ENCODE results near the gene FSIP2. TPM values are rescaled to one million over a fixed set of nuclear protein-coding genes. Genes with fewer than 3 reads are reported as not detected.

The FSIP2 gene
- total and polyA plus RNA-seq, 7 donors: 0.54 to 4.9 (median 2.1) TPM

GRCh38 chr2:185813707-185814106 lies 75.1 kb downstream of the FSIP2 start:
- Histone ChIP-seq H3K4me3 (no peak overlapping the region), H3K27ac (no peak overlapping the region), H3K9me3 (peaks cover 0 to 3% (median 0%) of the 10 kb centered on the region in 4 donors), H3K4me1 (no peaks in the 10 kb centered on the region), H3K36me3 (no peaks in the 10 kb centered on the region), H3K27me3 (no peaks in the 10 kb centered on the region)
- intact Hi-C loops (cut with DNase I): no loop called here
- no peak for TF ChIP-seq EP300 (IDR thresholded peaks at IDR 0.05)
- no peak for TF ChIP-seq POLR2AphosphoS5 (IDR thresholded peaks at IDR 0.05)
- TF ChIP-seq POLR2A (IDR thresholded peaks at IDR 0.05): no peak
- no peak for TF ChIP-seq CTCF (IDR thresholded peaks at IDR 0.05)
- 28 to 72% methylated on average over 2 of the region's 2 CpGs for WGBS, 2 donors
- no peak for DNase-seq

GRCh38 chr2:185817991-185818390 lies 79.4 kb downstream of the FSIP2 start:
- TF ChIP-seq POLR2A (IDR thresholded peaks at IDR 0.05): no peak
- no peak for TF ChIP-seq EP300 (IDR thresholded peaks at IDR 0.05)
- no peak for TF ChIP-seq CTCF (IDR thresholded peaks at IDR 0.05)
- TF ChIP-seq POLR2AphosphoS5 (IDR thresholded peaks at IDR 0.05): no peak
- no peaks in the 10 kb centered on the region for H3K4me1 ChIP-seq
- H3K4me3 ChIP-seq: no peak overlapping the region
- no peaks in the 10 kb centered on the region for H3K9me3 ChIP-seq
- intact Hi-C loops (cut with DNase I): no loop called here
- H3K36me3 ChIP-seq: no peaks in the 10 kb centered on the region
- no peak for DNase-seq
- no peak overlapping the region for H3K27ac ChIP-seq
- no peaks in the 10 kb centered on the region for H3K27me3 ChIP-seq

- Histone ChIP-seq H3K9me3 (no peaks in the 10 kb centered on the region), H3K27me3 (no peaks in the 10 kb centered on the region), H3K4me1 (no peaks in the 10 kb centered on the region), H3K27ac (no peak overlapping the region), H3K36me3 (no peaks in the 10 kb centered on the region), H3K4me3 (no peak overlapping the region)
- WGBS, 2 donors: 93 to 95% methylated on average over 3 of the region's 3 CpGs
- intact Hi-C loops (cut with DNase I): no loop called here
- DNase-seq: no peak
- TF ChIP-seq EP300 (IDR thresholded peaks at IDR 0.05): no peak
Measured at GRCh38 chr2:185821467-185821866, 82.9 kb downstream of the FSIP2 start.

- no peak for DNase-seq
- 93 to 94% methylated on average over 2 of the region's 2 CpGs for WGBS, 2 donors
- Histone ChIP-seq H3K4me1 (no peaks in the 10 kb centered on the region), H3K27ac (no peak overlapping the region), H3K27me3 (no peaks in the 10 kb centered on the region), H3K9me3 (no peaks in the 10 kb centered on the region), H3K4me3 (no peak overlapping the region), H3K36me3 (no peaks in the 10 kb centered on the region)
- intact Hi-C loops (cut with DNase I): no loop called here
- TF ChIP-seq POLR2A (IDR thresholded peaks at IDR 0.05) (no peak), CTCF (IDR thresholded peaks at IDR 0.05) (no peak), EP300 (IDR thresholded peaks at IDR 0.05) (no peak), POLR2AphosphoS5 (IDR thresholded peaks at IDR 0.05) (no peak)
Measured at GRCh38 chr2:185823773-185824172, 85.2 kb downstream of the FSIP2 start.

GRCh38 chr2:185825557-185825956 lies 87.0 kb downstream of the FSIP2 start:
- H3K27ac ChIP-seq: no peak overlapping the region
- H3K36me3 ChIP-seq: no peaks in the 10 kb centered on the region
- no peaks in the 10 kb centered on the region for H3K9me3 ChIP-seq
- no peaks in the 10 kb centered on the region for H3K4me1 ChIP-seq
- TF ChIP-seq EP300 (IDR thresholded peaks at IDR 0.05) (no peak), POLR2A (IDR thresholded peaks at IDR 0.05) (no peak), POLR2AphosphoS5 (IDR thresholded peaks at IDR 0.05) (no peak), CTCF (IDR thresholded peaks at IDR 0.05) (no peak)
- H3K4me3 ChIP-seq: no peak overlapping the region
- no peaks in the 10 kb centered on the region for H3K27me3 ChIP-seq
- intact Hi-C loops (cut with DNase I): no loop called here
- DNase-seq: no peak
